Urothelium cell line (cell line): ENCODE results near the gene VAMP8.
"Not testable (repeated sequence)": the region's sequence is repeated elsewhere in the genome, so short reads cannot be mapped to it uniquely, and the experiment has no call there.

Experiments used
- DNase-seq: peaks from one replicate; pipeline ENCODE4 v3.0.0; 2011; ENCODE audit warnings: low spot score, mixed read lengths
- FAIRE-seq: peaks from 2 replicates; lab custom pipeline; 2011; peaks lifted over from hg19 to GRCh38; lab: Jason Lieb, UNC

The VAMP8 gene

DNA sequence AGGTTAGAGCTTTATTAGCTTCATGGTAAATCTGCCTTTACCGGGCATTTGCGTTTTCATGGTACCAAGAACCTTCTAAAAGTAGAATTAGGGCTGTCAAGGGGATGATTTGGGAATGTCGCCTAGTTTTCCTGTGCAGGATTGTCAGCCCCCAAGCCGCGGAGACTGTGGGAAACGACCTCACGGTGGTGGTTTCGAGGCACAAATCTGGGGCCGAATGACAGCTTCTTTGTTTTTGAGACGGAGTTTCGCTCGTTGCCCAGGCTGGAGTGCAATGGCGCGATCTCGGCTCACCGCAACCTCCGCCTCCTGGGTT, 38.0 kb downstream of the VAMP8 start:
- FAIRE-seq (no peak), DNase-seq (no peak)

DNA sequence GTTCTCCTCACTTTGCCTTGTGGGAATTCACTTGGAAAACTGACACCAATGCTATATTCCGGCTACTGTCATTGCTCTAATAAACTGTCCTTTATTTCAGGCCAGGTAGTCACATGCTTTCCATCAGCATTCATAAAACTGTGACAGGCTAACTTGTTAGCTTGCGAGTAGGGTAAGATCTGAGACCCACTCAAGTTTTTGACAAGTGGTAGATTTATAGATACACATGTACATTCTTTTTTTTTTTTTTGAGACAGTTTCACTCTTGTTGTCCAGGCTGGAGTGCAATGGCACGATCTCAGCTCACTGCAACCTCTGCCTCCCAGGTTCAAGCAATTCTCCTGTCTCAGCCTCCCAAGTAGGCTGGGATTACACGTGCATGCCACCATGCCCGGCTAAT, 40.3 kb downstream of the VAMP8 start:
- not testable (repeated sequence) for DNase-seq

DNA sequence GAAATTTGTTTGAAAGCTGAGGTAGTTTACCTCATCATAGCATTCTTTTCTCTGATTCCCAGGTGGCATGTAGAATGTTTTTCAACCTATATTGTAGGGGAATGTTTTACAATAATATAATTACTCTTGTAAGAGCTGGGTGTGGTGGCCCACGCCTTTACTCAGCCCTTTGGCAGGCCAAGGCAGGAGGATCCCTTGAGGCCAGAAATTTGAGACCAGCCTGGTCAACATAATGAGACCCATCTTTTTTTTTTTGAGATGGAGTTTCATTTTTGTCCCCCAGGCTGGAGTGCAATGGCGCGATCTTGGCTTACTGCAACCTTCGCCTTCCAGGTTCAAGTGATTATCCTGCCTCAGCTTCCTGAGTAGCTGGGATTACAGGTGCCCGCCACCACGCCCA, 42.2 kb downstream of the VAMP8 start:
- FAIRE-seq (no peak), DNase-seq (no peak)

More for the DNA sequence above, 40.3 kb downstream of the VAMP8 start:
- FAIRE-seq: not testable (repeated sequence)

DNA sequence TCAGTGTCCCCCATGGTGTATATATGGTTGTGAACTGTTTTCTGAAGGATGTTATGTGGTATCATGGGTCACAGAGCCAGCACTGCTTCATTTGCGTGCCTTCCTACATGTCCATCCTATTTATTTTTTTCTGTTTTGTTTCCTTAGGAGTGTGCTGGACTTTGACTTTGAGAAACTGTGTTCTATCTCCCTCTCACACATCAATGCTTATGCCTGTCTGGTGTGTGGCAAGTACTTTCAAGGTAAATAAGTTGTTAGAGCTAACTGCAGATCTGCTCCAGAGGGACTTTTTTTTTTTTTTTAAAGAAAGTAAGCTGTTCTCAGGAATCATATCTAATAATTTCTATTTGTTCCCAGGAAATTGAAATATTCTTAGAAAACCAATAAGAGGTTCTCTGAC, 44.0 kb downstream of the VAMP8 start:
- FAIRE-seq (no peak), DNase-seq (no peak)

GRCh38 chr2:85623991-85624390, 46.6 kb downstream of the VAMP8 start:
- FAIRE-seq: no peak
- DNase-seq: no peak

- DNase-seq: no peak
- FAIRE-seq: no peak
Measured at GRCh38 chr2:85628658-85629057, 51.3 kb downstream of the VAMP8 start.

GRCh38 chr2:85631316-85631715, 53.9 kb downstream of the VAMP8 start:
- FAIRE-seq: no peak
- no peak for DNase-seq
